Measurements from ENCODE around the gene JTB.

Gene JTB

GRCh38 chr1:153932156-153933131 is 45.0 kb downstream of the JTB start:
- DNase-seq (ENCODE audit: low read depth): no peak

- no peak for DNase-seq (ENCODE audit: low read depth)
Measured at GRCh38 chr1:153929981-153930948, 47.2 kb downstream of the JTB start.

GRCh38 chr1:153929426-153929825 is 48.0 kb downstream of the JTB start:
- DNase-seq (ENCODE audit: low read depth): no peak

- no peak for DNase-seq (ENCODE audit: low read depth)
Measured at GRCh38 chr1:153928791-153929341, 48.6 kb downstream of the JTB start.

- DNase-seq (ENCODE audit: low read depth): no peak
Measured at GRCh38 chr1:153928245-153928644, 49.2 kb downstream of the JTB start.

GRCh38 chr1:153926405-153926804 is 51.1 kb downstream of the JTB start:
- no peak for DNase-seq (ENCODE audit: low read depth)

Data from GM04504 (cell line).